EH (cell line): Measurements from ENCODE around the gene OR2L8.

Source experiments
- DNase-seq: peaks from one replicate; pipeline ENCODE4 v3.0.0-alpha.2; 2015; ENCODE audit warnings: low read depth

OR2L8 gene

GRCh38 chr1:247992986-247993385 is 44.3 kb downstream of the OR2L8 start:
- no peak for DNase-seq

GRCh38 chr1:247998811-247999210 is 50.2 kb downstream of the OR2L8 start:
- no peak for DNase-seq
